HL-60 (cell line): ENCODE data around the gene GPR84.

Experiments
- GABPA ChIP-seq: IDR thresholded peaks from 2 replicates; pipeline ENCODE4 v1.6.1; 2012; ENCODE audit warnings: low read depth
- POLR2AphosphoS5 ChIP-seq: IDR thresholded peaks from 2 replicates; pipeline ENCODE4 v1.6.1; 2012; ENCODE audit warnings: low read depth
- TF ChIP-seq, protein P1 (sequence below): IDR thresholded peaks from one replicate; pipeline ENCODE4 v1.5.1; 2011; ENCODE audit warnings: low read length, control low read depth, inconsistent platforms; ENCODE audit not compliant: insufficient read depth
- TF ChIP-seq, protein P2 (sequence below): IDR thresholded peaks from 2 replicates; pipeline ENCODE4 v1.6.1; 2012; ENCODE audit warnings: low read depth; ENCODE audit not compliant: insufficient replicate concordance

DNA sequence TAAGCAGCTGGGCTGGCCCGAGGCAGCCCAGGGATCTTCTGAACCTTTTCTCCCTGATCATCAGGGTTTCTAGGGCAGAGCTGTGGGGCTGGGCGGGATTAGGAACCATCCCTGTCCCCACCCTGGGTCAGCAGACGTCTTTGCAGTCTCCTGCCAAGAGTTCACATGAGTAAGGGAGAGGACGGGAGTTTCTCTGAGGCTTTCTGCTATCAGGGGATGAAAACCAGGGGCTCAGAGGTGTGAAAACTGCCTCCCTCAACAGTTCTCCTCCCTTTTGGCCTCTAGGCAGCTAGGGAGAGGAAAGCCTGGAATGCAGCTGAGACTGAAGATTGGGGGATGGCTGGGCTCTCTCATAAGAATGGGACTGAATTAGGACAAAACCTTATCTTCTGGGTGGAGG, 12.3 kb upstream of the GPR84 start:
- TF ChIP-seq, protein P1, sequence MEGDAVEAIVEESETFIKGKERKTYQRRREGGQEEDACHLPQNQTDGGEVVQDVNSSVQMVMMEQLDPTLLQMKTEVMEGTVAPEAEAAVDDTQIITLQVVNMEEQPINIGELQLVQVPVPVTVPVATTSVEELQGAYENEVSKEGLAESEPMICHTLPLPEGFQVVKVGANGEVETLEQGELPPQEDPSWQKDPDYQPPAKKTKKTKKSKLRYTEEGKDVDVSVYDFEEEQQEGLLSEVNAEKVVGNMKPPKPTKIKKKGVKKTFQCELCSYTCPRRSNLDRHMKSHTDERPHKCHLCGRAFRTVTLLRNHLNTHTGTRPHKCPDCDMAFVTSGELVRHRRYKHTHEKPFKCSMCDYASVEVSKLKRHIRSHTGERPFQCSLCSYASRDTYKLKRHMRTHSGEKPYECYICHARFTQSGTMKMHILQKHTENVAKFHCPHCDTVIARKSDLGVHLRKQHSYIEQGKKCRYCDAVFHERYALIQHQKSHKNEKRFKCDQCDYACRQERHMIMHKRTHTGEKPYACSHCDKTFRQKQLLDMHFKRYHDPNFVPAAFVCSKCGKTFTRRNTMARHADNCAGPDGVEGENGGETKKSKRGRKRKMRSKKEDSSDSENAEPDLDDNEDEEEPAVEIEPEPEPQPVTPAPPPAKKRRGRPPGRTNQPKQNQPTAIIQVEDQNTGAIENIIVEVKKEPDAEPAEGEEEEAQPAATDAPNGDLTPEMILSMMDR = no peak
- TF ChIP-seq POLR2AphosphoS5 = no peak
- TF ChIP-seq GABPA = no peak
- TF ChIP-seq, protein P2, sequence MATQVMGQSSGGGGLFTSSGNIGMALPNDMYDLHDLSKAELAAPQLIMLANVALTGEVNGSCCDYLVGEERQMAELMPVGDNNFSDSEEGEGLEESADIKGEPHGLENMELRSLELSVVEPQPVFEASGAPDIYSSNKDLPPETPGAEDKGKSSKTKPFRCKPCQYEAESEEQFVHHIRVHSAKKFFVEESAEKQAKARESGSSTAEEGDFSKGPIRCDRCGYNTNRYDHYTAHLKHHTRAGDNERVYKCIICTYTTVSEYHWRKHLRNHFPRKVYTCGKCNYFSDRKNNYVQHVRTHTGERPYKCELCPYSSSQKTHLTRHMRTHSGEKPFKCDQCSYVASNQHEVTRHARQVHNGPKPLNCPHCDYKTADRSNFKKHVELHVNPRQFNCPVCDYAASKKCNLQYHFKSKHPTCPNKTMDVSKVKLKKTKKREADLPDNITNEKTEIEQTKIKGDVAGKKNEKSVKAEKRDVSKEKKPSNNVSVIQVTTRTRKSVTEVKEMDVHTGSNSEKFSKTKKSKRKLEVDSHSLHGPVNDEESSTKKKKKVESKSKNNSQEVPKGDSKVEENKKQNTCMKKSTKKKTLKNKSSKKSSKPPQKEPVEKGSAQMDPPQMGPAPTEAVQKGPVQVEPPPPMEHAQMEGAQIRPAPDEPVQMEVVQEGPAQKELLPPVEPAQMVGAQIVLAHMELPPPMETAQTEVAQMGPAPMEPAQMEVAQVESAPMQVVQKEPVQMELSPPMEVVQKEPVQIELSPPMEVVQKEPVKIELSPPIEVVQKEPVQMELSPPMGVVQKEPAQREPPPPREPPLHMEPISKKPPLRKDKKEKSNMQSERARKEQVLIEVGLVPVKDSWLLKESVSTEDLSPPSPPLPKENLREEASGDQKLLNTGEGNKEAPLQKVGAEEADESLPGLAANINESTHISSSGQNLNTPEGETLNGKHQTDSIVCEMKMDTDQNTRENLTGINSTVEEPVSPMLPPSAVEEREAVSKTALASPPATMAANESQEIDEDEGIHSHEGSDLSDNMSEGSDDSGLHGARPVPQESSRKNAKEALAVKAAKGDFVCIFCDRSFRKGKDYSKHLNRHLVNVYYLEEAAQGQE = no peak
